ENCODE results near the gene STK16. TPM values are rescaled to one million over a fixed set of nuclear protein-coding genes. Genes with fewer than 3 reads are reported as not detected.

The STK16 gene
- total and polyA plus RNA-seq, 2 of the 13 experiments (the other 11 are each of a cell fraction or from before 2014, with no cell fraction given), result 28.0 to 50.9 TPM

DNA sequence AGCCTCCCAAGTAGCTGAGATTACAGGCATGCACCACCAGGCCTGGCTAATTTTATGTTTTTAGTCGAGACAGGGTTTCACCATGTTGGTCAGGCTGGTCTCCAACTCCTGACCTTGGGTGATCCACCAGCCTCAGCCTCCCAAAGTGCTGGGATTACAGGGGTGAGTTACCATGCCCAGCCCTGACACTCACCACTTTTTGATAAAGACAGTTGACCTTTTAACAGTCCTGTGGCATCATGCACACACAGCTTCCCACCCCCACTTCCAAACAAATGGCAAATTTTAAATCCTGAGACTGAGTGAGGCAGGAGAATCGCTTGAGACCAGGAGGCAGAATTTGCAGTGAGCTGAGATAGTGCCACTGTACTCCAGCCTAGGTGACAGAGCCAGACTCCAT, 27.7 kb downstream of the STK16 start:
- H3K4me1 ChIP-seq (ENCODE audit: insufficient read depth, low read length), result peaks cover 48% of the 10 kb centered on the region
- no peak overlapping the region for H3K4me2 ChIP-seq (ENCODE audit: low read depth, low read length)
- no peaks in the 10 kb centered on the region for H3K36me3 ChIP-seq (replicated peaks in 1 of 2; ENCODE audit: control insufficient read depth in 1 of 2, insufficient read depth in 2 of 2, low read length in 2 of 2)
- DNase-seq (ENCODE audit: low spot score) (no peak), ATAC-seq (no peak), FAIRE-seq (no peak)
- in situ Hi-C loops (cut with HindIII; ENCODE audit: extremely low pct_ligation_motif_present, low pct_unique_long_range_greater_than_20kb), result no loop called here
- H3K9me3 ChIP-seq (ENCODE audit: low read length), result no peaks in the 10 kb centered on the region
- H3K79me2 ChIP-seq (ENCODE audit: insufficient read depth, low read length), result no peaks in the 10 kb centered on the region
- no peak overlapping the region for H3K9ac ChIP-seq (ENCODE audit: insufficient read depth, low read depth, low read length)
- intact Hi-C loops (cut with micrococcal nuclease; ENCODE audit: unreplicated experiment), result no loop called here
- peaks cover 0 to 9% of the 10 kb centered on the region in 2 experiments; a peak in 1 of 5 replicates for H3K27me3 ChIP-seq (ENCODE audit: control insufficient read depth in 1 of 2, insufficient read depth in 2 of 2, low read length in 2 of 2)
- no peak overlapping the region for H3K27ac ChIP-seq (ENCODE audit: extremely low read length, insufficient read depth, low read length)
- WGBS (ENCODE audit: low lambda C conversion rate), result 35% methylated on average over 2 of the region's 2 CpGs
- H4K20me1 ChIP-seq (ENCODE audit: insufficient read depth, low read length), result no peaks in the 10 kb centered on the region
- no peak overlapping the region for H2AFZ ChIP-seq (ENCODE audit: low read length)
- BruUV-seq (replicated peaks), result no TSS peak
- POLR2A ChIA-PET, result interaction anchor here (1.2 kb wide), 1 partner anchor 18 kb away, joined by 3 read pairs; no protein-coding TSS in a partner anchor
- H3K4me3 ChIP-seq (replicated peaks in 1 of 3; ENCODE audit: insufficient read depth in 1 of 3, low read depth in 2 of 3, low read length in 3 of 3), result no peak overlapping the region
- CTCF ChIA-PET (ENCODE audit: low intra/inter-chr PET ratio, low total read pairs), result no interaction called here
- TF ChIP-seq MBD4 (IDR thresholded peaks at IDR 0.05; ENCODE audit: borderline replicate concordance, low read length) (no peak), FOXO1 (CRISPR knock-in tag; IDR thresholded peaks at IDR 0.05) (no peak), ZNF350 (CRISPR knock-in tag; IDR thresholded peaks at IDR 0.05; ENCODE audit: borderline replicate concordance, low read depth) (no peak), ZNF615 (CRISPR knock-in tag; IDR thresholded peaks at IDR 0.05; ENCODE audit: borderline replicate concordance) (no peak), MYNN (CRISPR knock-in tag; IDR thresholded peaks at IDR 0.05; ENCODE audit: low read depth) (no peak), FOXA3 (CRISPR knock-in tag; IDR thresholded peaks at IDR 0.05) (no peak), HCFC1 (IDR thresholded peaks at IDR 0.05; ENCODE audit: low read depth, low read length) (no peak), TP53 (CRISPR knock-in tag; conservative IDR thresholded peaks at IDR 0.05) (no peak), NR2F6 (IDR thresholded peaks at IDR 0.05) (no peak), NR2F6 (CRISPR knock-in tag; IDR thresholded peaks at IDR 0.05) (peak; percentile 12; the same call in 1 of the 2 replicates), KLF9 (CRISPR knock-in tag; IDR thresholded peaks at IDR 0.05; ENCODE audit: low read depth) (no peak), ZNF652 (CRISPR knock-in tag; IDR thresholded peaks at IDR 0.05; ENCODE audit: borderline replicate concordance, low read depth) (no peak), FOSL2 (CRISPR knock-in tag; IDR thresholded peaks at IDR 0.05) (peak; percentile 84)
- TF ChIP-seq, protein P1, sequence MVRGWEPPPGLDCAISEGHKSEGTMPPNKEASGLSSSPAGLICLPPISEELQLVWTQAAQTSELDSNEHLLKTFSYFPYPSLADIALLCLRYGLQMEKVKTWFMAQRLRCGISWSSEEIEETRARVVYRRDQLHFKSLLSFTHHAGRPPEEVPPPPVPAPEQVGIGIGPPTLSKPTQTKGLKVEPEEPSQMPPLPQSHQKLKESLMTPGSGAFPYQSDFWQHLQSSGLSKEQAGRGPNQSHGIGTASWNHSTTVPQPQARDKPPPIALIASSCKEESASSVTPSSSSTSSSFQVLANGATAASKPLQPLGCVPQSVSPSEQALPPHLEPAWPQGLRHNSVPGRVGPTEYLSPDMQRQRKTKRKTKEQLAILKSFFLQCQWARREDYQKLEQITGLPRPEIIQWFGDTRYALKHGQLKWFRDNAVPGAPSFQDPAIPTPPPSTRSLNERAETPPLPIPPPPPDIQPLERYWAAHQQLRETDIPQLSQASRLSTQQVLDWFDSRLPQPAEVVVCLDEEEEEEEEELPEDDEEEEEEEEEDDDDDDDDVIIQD (CRISPR knock-in tag; IDR thresholded peaks at IDR 0.05; ENCODE audit: low read depth), result no peak
- TF ChIP-seq, protein P2, sequence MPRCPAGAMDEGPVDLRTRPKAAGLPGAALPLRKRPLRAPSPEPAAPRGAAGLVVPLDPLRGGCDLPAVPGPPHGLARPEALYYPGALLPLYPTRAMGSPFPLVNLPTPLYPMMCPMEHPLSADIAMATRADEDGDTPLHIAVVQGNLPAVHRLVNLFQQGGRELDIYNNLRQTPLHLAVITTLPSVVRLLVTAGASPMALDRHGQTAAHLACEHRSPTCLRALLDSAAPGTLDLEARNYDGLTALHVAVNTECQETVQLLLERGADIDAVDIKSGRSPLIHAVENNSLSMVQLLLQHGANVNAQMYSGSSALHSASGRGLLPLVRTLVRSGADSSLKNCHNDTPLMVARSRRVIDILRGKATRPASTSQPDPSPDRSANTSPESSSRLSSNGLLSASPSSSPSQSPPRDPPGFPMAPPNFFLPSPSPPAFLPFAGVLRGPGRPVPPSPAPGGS (CRISPR knock-in tag; IDR thresholded peaks at IDR 0.05), result no peak
- TF ChIP-seq, protein P3, sequence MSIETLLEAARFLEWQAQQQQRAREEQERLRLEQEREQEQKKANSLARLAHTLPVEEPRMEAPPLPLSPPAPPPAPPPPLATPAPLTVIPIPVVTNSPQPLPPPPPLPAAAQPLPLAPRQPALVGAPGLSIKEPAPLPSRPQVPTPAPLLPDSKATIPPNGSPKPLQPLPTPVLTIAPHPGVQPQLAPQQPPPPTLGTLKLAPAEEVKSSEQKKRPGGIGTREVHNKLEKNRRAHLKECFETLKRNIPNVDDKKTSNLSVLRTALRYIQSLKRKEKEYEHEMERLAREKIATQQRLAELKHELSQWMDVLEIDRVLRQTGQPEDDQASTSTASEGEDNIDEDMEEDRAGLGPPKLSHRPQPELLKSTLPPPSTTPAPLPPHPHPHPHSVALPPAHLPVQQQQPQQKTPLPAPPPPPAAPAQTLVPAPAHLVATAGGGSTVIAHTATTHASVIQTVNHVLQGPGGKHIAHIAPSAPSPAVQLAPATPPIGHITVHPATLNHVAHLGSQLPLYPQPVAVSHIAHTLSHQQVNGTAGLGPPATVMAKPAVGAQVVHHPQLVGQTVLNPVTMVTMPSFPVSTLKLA (IDR thresholded peaks at IDR 0.05), result no peak
- TF ChIP-seq, protein P4, sequence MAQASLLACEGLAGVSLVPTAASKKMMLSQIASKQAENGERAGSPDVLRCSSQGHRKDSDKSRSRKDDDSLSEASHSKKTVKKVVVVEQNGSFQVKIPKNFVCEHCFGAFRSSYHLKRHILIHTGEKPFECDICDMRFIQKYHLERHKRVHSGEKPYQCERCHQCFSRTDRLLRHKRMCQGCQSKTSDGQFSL (CRISPR knock-in tag; IDR thresholded peaks at IDR 0.05), result no peak
- TF ChIP-seq, protein P5, sequence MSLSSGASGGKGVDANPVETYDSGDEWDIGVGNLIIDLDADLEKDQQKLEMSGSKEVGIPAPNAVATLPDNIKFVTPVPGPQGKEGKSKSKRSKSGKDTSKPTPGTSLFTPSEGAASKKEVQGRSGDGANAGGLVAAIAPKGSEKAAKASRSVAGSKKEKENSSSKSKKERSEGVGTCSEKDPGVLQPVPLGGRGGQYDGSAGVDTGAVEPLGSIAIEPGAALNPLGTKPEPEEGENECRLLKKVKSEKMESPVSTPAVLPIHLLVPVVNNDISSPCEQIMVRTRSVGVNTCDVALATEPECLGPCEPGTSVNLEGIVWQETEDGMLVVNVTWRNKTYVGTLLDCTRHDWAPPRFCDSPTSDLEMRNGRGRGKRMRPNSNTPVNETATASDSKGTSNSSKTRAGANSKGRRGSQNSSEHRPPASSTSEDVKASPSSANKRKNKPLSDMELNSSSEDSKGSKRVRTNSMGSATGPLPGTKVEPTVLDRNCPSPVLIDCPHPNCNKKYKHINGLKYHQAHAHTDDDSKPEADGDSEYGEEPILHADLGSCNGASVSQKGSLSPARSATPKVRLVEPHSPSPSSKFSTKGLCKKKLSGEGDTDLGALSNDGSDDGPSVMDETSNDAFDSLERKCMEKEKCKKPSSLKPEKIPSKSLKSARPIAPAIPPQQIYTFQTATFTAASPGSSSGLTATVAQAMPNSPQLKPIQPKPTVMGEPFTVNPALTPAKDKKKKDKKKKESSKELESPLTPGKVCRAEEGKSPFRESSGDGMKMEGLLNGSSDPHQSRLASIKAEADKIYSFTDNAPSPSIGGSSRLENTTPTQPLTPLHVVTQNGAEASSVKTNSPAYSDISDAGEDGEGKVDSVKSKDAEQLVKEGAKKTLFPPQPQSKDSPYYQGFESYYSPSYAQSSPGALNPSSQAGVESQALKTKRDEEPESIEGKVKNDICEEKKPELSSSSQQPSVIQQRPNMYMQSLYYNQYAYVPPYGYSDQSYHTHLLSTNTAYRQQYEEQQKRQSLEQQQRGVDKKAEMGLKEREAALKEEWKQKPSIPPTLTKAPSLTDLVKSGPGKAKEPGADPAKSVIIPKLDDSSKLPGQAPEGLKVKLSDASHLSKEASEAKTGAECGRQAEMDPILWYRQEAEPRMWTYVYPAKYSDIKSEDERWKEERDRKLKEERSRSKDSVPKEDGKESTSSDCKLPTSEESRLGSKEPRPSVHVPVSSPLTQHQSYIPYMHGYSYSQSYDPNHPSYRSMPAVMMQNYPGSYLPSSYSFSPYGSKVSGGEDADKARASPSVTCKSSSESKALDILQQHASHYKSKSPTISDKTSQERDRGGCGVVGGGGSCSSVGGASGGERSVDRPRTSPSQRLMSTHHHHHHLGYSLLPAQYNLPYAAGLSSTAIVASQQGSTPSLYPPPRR (CRISPR knock-in tag; IDR thresholded peaks at IDR 0.05; ENCODE audit: borderline replicate concordance), result no peak
